ENCODE data around the gene IFNG. TPM values are rescaled to one million over a fixed set of nuclear protein-coding genes. Genes with fewer than 3 reads are reported as not detected.

IFNG gene
- total and polyA plus RNA-seq, 9 of the 15 experiments (the other 6 are each of a cell fraction or from before 2014, with no cell fraction given) = 0.38 TPM; not detected in 8

DNA sequence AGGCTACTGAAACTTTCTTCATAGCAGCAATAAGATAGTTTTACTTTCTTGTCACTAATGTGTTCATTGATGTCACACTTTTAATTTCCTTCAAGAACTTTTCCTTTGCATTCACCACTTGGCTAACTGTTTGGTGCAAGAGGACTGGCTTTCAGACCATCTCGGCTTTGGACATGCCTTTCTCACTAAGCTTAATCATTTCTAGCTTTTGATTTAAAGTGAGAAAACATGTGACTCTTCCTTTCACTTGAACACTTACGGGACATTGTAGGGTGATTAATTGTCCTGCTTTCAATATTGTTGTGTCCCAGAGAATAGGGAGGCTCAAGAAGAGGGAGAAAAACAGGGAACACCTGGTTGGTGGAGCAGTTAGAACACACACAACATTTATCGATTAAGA is 41.9 kb downstream of the IFNG start (continued):
- TF ChIP-seq STAT6 (CRISPR knock-in tag; IDR thresholded peaks at IDR 0.05) (no peak), BRD4 (IDR thresholded peaks at IDR 0.05) (no peak), HNRNPH1 (optimal IDR thresholded peaks at IDR 0.05; ENCODE audit: low read depth, low read length) (no peak), PPARD (CRISPR knock-in tag; IDR thresholded peaks at IDR 0.05) (no peak)
- TF ChIP-seq, protein P1, sequence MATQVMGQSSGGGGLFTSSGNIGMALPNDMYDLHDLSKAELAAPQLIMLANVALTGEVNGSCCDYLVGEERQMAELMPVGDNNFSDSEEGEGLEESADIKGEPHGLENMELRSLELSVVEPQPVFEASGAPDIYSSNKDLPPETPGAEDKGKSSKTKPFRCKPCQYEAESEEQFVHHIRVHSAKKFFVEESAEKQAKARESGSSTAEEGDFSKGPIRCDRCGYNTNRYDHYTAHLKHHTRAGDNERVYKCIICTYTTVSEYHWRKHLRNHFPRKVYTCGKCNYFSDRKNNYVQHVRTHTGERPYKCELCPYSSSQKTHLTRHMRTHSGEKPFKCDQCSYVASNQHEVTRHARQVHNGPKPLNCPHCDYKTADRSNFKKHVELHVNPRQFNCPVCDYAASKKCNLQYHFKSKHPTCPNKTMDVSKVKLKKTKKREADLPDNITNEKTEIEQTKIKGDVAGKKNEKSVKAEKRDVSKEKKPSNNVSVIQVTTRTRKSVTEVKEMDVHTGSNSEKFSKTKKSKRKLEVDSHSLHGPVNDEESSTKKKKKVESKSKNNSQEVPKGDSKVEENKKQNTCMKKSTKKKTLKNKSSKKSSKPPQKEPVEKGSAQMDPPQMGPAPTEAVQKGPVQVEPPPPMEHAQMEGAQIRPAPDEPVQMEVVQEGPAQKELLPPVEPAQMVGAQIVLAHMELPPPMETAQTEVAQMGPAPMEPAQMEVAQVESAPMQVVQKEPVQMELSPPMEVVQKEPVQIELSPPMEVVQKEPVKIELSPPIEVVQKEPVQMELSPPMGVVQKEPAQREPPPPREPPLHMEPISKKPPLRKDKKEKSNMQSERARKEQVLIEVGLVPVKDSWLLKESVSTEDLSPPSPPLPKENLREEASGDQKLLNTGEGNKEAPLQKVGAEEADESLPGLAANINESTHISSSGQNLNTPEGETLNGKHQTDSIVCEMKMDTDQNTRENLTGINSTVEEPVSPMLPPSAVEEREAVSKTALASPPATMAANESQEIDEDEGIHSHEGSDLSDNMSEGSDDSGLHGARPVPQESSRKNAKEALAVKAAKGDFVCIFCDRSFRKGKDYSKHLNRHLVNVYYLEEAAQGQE (IDR thresholded peaks at IDR 0.05; ENCODE audit: borderline replicate concordance) = no peak
- TF ChIP-seq, protein P1 (CRISPR knock-in tag; IDR thresholded peaks at IDR 0.05; ENCODE audit: low read depth) = no peak

All from K562 (cell line).